Caco-2 (cell line): ENCODE results near the gene ZIC1. TPM values are rescaled to one million over a fixed set of nuclear protein-coding genes. Genes with fewer than 3 reads are reported as not detected.

Experiments used
- BruUV-seq: library from RNA; stranded (reverse); fragments of 400-500 nt; replicated peaks from 2 replicates; lab custom pipeline; 2021; lab: Mats Ljungman, UMichigan
- CTCF ChIA-PET: fragments of 300-600 bp; sonication (Branson Sonifier 250); formaldehyde crosslinking; loops from one replicate; lab custom pipeline; 2022; ENCODE audit warnings: antibody characterized with exemption; lab: Charles Lee
- POLR2A ChIA-PET: fragments of 300-600 bp; sonication (Branson Sonifier 250); formaldehyde crosslinking; loops from one replicate; lab custom pipeline; 2022; ENCODE audit warnings: antibody characterized with exemption; lab: Charles Lee
- DNase-seq, 2 experiments: peaks; one replicate each; pipeline versions ENCODE4 v3.0.0 to v3.0.0-alpha.2; 2020 to 2022
- H3K27me3 ChIP-seq: replicated peaks from 2 replicates; pipeline ENCODE4 v1.6.0; 2011; ENCODE audit warnings: low read length; ENCODE audit not compliant: control insufficient read depth, insufficient read depth
- H3K36me3 ChIP-seq: 2 replicates; pipeline ENCODE4 v1.5.1; 2011; ENCODE audit warnings: low read length; ENCODE audit not compliant: control insufficient read depth, insufficient read depth
- H3K4me1 ChIP-seq: fragments of 250-450 bp; sonication (Bioruptor Pico); 2 replicates; pipeline ENCODE4 v1.5.1; 2020; ENCODE audit warnings: mild to moderate bottlenecking
- H3K4me3 ChIP-seq: 2 replicates; pipeline ENCODE4 v1.5.1; 2011; ENCODE audit warnings: low read depth, mild to moderate bottlenecking, control low read depth, low read length
- H3K9me3 ChIP-seq: fragments of 250-450 bp; sonication (Bioruptor Pico); 2 replicates; pipeline ENCODE4 v1.5.1; 2020; ENCODE audit warnings: mild to moderate bottlenecking, moderate library complexity
- H3K27ac Mint-ChIP-seq: one replicate; pipeline ENCODE4 v1.8.0; 2022; ENCODE audit warnings: mixed read lengths; ENCODE audit not compliant: unreplicated experiment
- H3K27me3 Mint-ChIP-seq: one replicate; pipeline ENCODE4 v1.8.0; 2022; ENCODE audit warnings: mixed read lengths; ENCODE audit not compliant: insufficient read depth, unreplicated experiment
- H3K36me3 Mint-ChIP-seq: one replicate; pipeline ENCODE4 v1.8.0; 2022; ENCODE audit warnings: mild to moderate bottlenecking, mixed read lengths; ENCODE audit not compliant: insufficient read depth, unreplicated experiment
- H3K4me1 Mint-ChIP-seq: one replicate; pipeline ENCODE4 v1.8.0; 2022; ENCODE audit warnings: low read depth, mixed read lengths; ENCODE audit not compliant: unreplicated experiment
- H3K4me3 Mint-ChIP-seq: one replicate; pipeline ENCODE4 v1.8.0; 2022; ENCODE audit warnings: mild to moderate bottlenecking, moderate library complexity, mixed read lengths; ENCODE audit not compliant: unreplicated experiment
- H3K9me3 Mint-ChIP-seq: one replicate; pipeline ENCODE4 v1.8.0; 2022; ENCODE audit warnings: mixed read lengths; ENCODE audit not compliant: unreplicated experiment
- CTCF ChIP-seq, 2 experiments: fragments of 200-600 bp in 1 of 2; IDR thresholded peaks; 1 replicate in 1 of 2; 2 replicates in 1 of 2; pipeline versions ENCODE4 v1.5.1 to v1.8.0; 2011 to 2022; ENCODE audit warnings: antibody characterized with exemption in 1 of 2, control low read depth in 1 of 2, inconsistent platforms in 1 of 2, low read depth in 1 of 2, low read length in 1 of 2, mild to moderate bottlenecking in 1 of 2, moderate library complexity in 1 of 2; ENCODE audit not compliant: insufficient read depth in 1 of 2, severe bottlenecking in 1 of 2, unreplicated experiment in 1 of 2
- intact Hi-C: fragments of 100-400 bp; cut with micrococcal nuclease; formaldehyde crosslinking; loops from one replicate; pipeline ENCODE4 v1.10.0; 2022; ENCODE audit not compliant: unreplicated experiment
- total RNA-seq: library from RNA; stranded (reverse); gene quantifications from 2 replicates; pipeline ENCODE4 v1.2.3, GENCODE V29; 2022

Gene ZIC1
- total RNA-seq, 1 experiment from 2014 or later = not detected

- DNase-seq = no peak
- H3K36me3 ChIP-seq = no peaks in the 10 kb centered on the region
- Mint-ChIP-seq H3K4me3 (no peak overlapping the region), H3K27ac (no peak overlapping the region), H3K9me3 (no peaks in the 10 kb centered on the region), H3K4me1 (peaks cover 6% of the 10 kb centered on the region), H3K27me3 (peaks cover 4% of the 10 kb centered on the region), H3K36me3 (no peaks in the 10 kb centered on the region)
- no peaks in the 10 kb centered on the region for H3K27me3 ChIP-seq
- no peaks in the 10 kb centered on the region for H3K4me1 ChIP-seq
- no peak overlapping the region for H3K4me3 ChIP-seq
- H3K9me3 ChIP-seq = no peaks in the 10 kb centered on the region
- no peak for TF ChIP-seq CTCF (IDR thresholded peaks at IDR 0.05; ENCODE audit: insufficient read depth in 1 of 2, low read depth in 1 of 2, low read length in 1 of 2, severe bottlenecking in 1 of 2, unreplicated experiment in 1 of 2)
- CTCF ChIA-PET = interaction anchor here (0.6 kb wide), 1 partner anchor 199 kb away, joined by 3 read pairs; no protein-coding TSS in a partner anchor
- BruUV-seq = no TSS peak
- POLR2A ChIA-PET = no interaction called here
- intact Hi-C loops = no loop called here
Measured at GRCh38 chr3:147372525-147373027, 36.6 kb upstream of the ZIC1 start.

GRCh38 chr3:147373301-147373700 is 35.9 kb upstream of the ZIC1 start:
- Histone ChIP-seq H3K27me3 (no peaks in the 10 kb centered on the region), H3K4me3 (no peak overlapping the region), H3K9me3 (no peaks in the 10 kb centered on the region), H3K36me3 (no peaks in the 10 kb centered on the region), H3K4me1 (no peaks in the 10 kb centered on the region)
- no peaks in the 10 kb centered on the region for H3K9me3 Mint-ChIP-seq
- no peaks in the 10 kb centered on the region for H3K36me3 Mint-ChIP-seq
- no peak overlapping the region for H3K4me3 Mint-ChIP-seq
- POLR2A ChIA-PET = no interaction called here
- intact Hi-C loops = no loop called here
- DNase-seq = no peak
- peaks cover 4% of the 10 kb centered on the region for H3K27me3 Mint-ChIP-seq
- H3K27ac Mint-ChIP-seq = no peak overlapping the region
- no peak for TF ChIP-seq CTCF (IDR thresholded peaks at IDR 0.05; ENCODE audit: insufficient read depth in 1 of 2, low read depth in 1 of 2, low read length in 1 of 2, severe bottlenecking in 1 of 2, unreplicated experiment in 1 of 2)
- CTCF ChIA-PET = no interaction called here
- H3K4me1 Mint-ChIP-seq = peaks cover 4% of the 10 kb centered on the region
- no TSS peak for BruUV-seq

GRCh38 chr3:147377412-147378367 is 31.5 kb upstream of the ZIC1 start:
- H3K27ac Mint-ChIP-seq = no peak overlapping the region
- Histone ChIP-seq H3K36me3 (no peaks in the 10 kb centered on the region), H3K4me3 (no peak overlapping the region), H3K9me3 (no peaks in the 10 kb centered on the region), H3K4me1 (no peaks in the 10 kb centered on the region), H3K27me3 (no peaks in the 10 kb centered on the region)
- H3K36me3 Mint-ChIP-seq = no peaks in the 10 kb centered on the region
- no peaks in the 10 kb centered on the region for H3K27me3 Mint-ChIP-seq
- ChIA-PET CTCF (no interaction called here), POLR2A (no interaction called here)
- intact Hi-C loops = no loop called here
- H3K4me1 Mint-ChIP-seq = no peaks in the 10 kb centered on the region
- no peaks in the 10 kb centered on the region for H3K9me3 Mint-ChIP-seq
- no peak overlapping the region for H3K4me3 Mint-ChIP-seq
- TF ChIP-seq CTCF (IDR thresholded peaks at IDR 0.05; ENCODE audit: insufficient read depth in 1 of 2, low read depth in 1 of 2, low read length in 1 of 2, severe bottlenecking in 1 of 2, unreplicated experiment in 1 of 2) = no peak
- BruUV-seq = no TSS peak
- no peak for DNase-seq
